ACC112 (cell line): ENCODE measurements around the gene GPR17.

Experiments used
- H2AFZ ChIP-seq: fragments of 200-600 bp; sonication (generic); one replicate; pipeline ENCODE4 v1.6.0; 2017; ENCODE audit warnings: antibody characterized with exemption, low read length; ENCODE audit not compliant: unreplicated experiment
- H3K27ac ChIP-seq: fragments of 200-600 bp; sonication (generic); 2 replicates; pipeline ENCODE4 v1.5.1; 2014; ENCODE audit warnings: low read depth, mild to moderate bottlenecking, antibody characterized with exemption, low read length, moderate library complexity
- H3K27me3 ChIP-seq: fragments of 200-600 bp; sonication (generic); 2 replicates; pipeline ENCODE4 v1.6.1; 2014; ENCODE audit warnings: mild to moderate bottlenecking, antibody characterized with exemption, low read length, moderate library complexity, mixed read lengths; ENCODE audit not compliant: insufficient read depth
- H3K36me3 ChIP-seq: fragments of 200-600 bp; sonication (generic); 2 replicates; pipeline ENCODE4 v1.6.1; 2016; ENCODE audit warnings: mild to moderate bottlenecking, antibody characterized with exemption, low read length, moderate library complexity, mixed read lengths; ENCODE audit not compliant: insufficient read depth
- H3K4me1 ChIP-seq: fragments of 200-600 bp; sonication (generic); one replicate; pipeline ENCODE4 v1.6.1; 2016; ENCODE audit warnings: low read length, mixed read lengths; ENCODE audit not compliant: insufficient read depth, unreplicated experiment, control insufficient read depth
- H3K4me3 ChIP-seq: fragments of 200-600 bp; sonication (generic); 2 replicates; pipeline ENCODE4 v1.5.1; 2014; ENCODE audit warnings: mild to moderate bottlenecking, low read depth, low read length
- H3K79me2 ChIP-seq: fragments of 200-600 bp; sonication (generic); one replicate; pipeline ENCODE4 v1.6.0; 2016; ENCODE audit warnings: low read length; ENCODE audit not compliant: control insufficient read depth, unreplicated experiment, insufficient read depth

Gene GPR17

GRCh38 chr2:127637725-127638252 lies 8.2 kb upstream of the GPR17 start:
- Histone ChIP-seq H3K27me3 (no peaks in the 10 kb centered on the region), H2AFZ (peak overlapping the region; percentile 12), H3K79me2 (no peaks in the 10 kb centered on the region), H3K36me3 (no peaks in the 10 kb centered on the region), H3K4me3 (no peak overlapping the region), H3K4me1 (peaks cover 16% of the 10 kb centered on the region), H3K27ac (peak overlapping the region; percentile 55)

DNA sequence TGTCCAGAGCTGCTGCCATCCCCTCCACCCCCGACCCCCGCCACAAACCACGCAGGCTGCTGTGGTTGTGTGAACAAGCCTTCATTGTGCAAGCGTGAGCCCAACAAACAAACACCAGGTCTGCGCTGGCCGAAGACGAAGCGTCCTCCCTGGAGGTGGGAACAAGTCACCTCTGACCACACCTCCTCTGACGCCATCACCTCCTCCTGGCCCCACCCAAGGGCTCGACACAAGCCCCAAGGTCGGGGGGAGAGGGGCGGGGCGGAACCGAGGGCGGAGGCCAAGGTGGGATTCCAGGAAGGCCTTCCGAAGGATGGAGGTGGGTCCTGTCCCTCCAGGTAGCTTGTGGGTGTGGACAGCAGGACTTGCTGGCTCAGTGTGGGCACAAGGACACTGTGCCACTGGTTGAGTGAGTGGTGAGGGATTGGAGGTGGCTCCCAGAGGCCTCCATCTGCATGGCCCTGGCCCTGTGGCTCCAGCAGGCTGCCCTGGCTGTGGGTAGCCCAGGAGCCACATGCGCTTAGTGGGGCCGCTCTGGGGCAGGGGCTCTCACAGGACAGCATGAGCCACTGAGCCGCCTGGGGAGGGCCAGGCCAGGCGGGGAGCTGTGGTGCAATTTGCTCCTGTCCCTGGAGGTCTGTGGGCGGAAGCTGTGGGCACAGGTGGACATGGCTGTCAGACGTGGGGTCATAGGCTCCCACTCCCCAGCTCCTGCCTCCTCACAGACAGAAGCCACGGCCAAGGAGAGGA lies 7.4 kb upstream of the GPR17 start:
- Histone ChIP-seq H3K27ac (peak overlapping the region; percentile 55), H3K4me3 (no peak overlapping the region), H2AFZ (peak overlapping the region; percentile 12), H3K36me3 (no peaks in the 10 kb centered on the region), H3K27me3 (no peaks in the 10 kb centered on the region), H3K4me1 (peaks cover 16% of the 10 kb centered on the region), H3K79me2 (no peaks in the 10 kb centered on the region)

DNA sequence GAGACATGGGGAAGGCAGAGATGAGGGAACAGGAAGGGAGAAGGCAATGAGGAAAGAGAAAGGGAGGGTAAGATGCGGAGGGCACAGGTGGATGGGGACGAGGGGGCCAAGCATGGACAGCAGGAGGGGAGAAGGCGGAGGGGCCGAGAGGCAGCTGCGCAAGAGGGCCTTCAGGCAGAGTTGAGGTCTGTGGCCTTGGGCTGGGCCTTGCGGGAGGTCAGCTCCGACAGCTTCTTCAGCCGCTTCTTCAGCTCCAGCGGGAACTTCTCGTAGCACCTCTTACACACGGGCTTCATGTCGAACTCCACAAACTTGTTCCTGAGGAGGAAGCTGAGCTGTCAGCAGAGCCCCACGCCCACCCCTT lies 6.9 kb upstream of the GPR17 start:
- Histone ChIP-seq H3K79me2 (no peaks in the 10 kb centered on the region), H3K27ac (no peak overlapping the region), H2AFZ (no peak overlapping the region), H3K27me3 (no peaks in the 10 kb centered on the region), H3K4me1 (peaks cover 16% of the 10 kb centered on the region), H3K4me3 (no peak overlapping the region), H3K36me3 (no peaks in the 10 kb centered on the region)

- Histone ChIP-seq H3K4me3 (no peak overlapping the region), H3K27ac (no peak overlapping the region), H2AFZ (no peak overlapping the region), H3K79me2 (no peaks in the 10 kb centered on the region), H3K36me3 (no peaks in the 10 kb centered on the region), H3K4me1 (peaks cover 16% of the 10 kb centered on the region), H3K27me3 (no peaks in the 10 kb centered on the region)
These were observed 5.6 kb upstream of the GPR17 start for GRCh38 chr2:127640082-127641072.

- H3K27ac ChIP-seq, result no peak overlapping the region
- no peaks in the 10 kb centered on the region for H3K27me3 ChIP-seq
- H2AFZ ChIP-seq, result no peak overlapping the region
- no peaks in the 10 kb centered on the region for H3K36me3 ChIP-seq
- H3K4me3 ChIP-seq, result no peak overlapping the region
- H3K4me1 ChIP-seq, result peaks cover 16% of the 10 kb centered on the region
- H3K79me2 ChIP-seq, result no peaks in the 10 kb centered on the region
These were observed 4.8 kb upstream of the GPR17 start for GRCh38 chr2:127641133-127641532.

DNA sequence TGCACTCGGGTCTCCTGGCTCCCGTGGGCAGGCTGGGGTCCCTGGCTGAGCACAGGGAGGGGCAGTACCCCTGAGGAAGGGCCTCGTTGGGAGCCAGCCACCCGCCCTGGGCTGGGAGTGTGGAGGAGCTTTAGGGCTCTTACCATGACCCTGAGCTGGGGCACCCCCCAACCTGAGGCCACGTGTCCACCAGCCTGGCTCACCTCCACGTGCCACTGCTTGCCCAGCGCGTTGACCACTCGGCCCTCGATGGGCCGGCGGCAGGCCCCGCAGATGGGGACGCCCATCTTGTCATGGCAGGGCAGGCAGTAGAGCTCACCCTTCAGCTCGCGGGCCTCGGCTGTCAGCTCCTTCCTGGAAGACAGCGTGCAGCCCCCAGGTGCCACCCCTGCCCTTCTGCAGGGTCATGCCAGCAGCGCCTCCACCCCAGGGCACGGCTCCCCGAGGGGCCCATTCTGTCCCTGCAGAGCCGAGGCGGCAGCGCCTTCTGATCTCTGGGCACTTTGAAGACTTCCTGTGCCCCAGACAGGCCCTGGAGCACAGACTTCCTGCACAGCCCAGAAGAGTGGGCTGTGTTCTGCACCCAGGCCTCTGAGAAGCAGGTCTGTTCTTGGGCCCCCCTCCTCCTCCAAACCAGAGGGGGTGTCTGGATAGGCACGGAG lies 4.0 kb upstream of the GPR17 start:
- Histone ChIP-seq H3K4me3 (no peak overlapping the region), H3K79me2 (no peaks in the 10 kb centered on the region), H3K27ac (no peak overlapping the region), H2AFZ (no peak overlapping the region), H3K27me3 (no peaks in the 10 kb centered on the region), H3K4me1 (peaks cover 23% of the 10 kb centered on the region), H3K36me3 (no peaks in the 10 kb centered on the region)

GRCh38 chr2:127642706-127643438 lies 3.1 kb upstream of the GPR17 start:
- Histone ChIP-seq H3K4me3 (no peak overlapping the region), H3K36me3 (no peaks in the 10 kb centered on the region), H3K27ac (no peak overlapping the region), H3K4me1 (peaks cover 22% of the 10 kb centered on the region), H2AFZ (no peak overlapping the region), H3K27me3 (no peaks in the 10 kb centered on the region), H3K79me2 (no peaks in the 10 kb centered on the region)

- H3K27ac ChIP-seq, result no peak overlapping the region
- H3K27me3 ChIP-seq, result no peaks in the 10 kb centered on the region
- no peaks in the 10 kb centered on the region for H3K79me2 ChIP-seq
- no peaks in the 10 kb centered on the region for H3K36me3 ChIP-seq
- no peak overlapping the region for H2AFZ ChIP-seq
- H3K4me1 ChIP-seq, result peaks cover 16% of the 10 kb centered on the region
- H3K4me3 ChIP-seq, result no peak overlapping the region
These were observed 2.4 kb upstream of the GPR17 start for GRCh38 chr2:127643439-127644065.

GRCh38 chr2:127644066-127645025 lies 1.6 kb upstream of the GPR17 start:
- no peak overlapping the region for H3K27ac ChIP-seq

More at GRCh38 chr2:127644066-127645025, 1.6 kb upstream of the GPR17 start:
- no peak overlapping the region for H2AFZ ChIP-seq
- H3K27me3 ChIP-seq, result no peaks in the 10 kb centered on the region
- H3K79me2 ChIP-seq, result no peaks in the 10 kb centered on the region
- H3K36me3 ChIP-seq, result no peaks in the 10 kb centered on the region
- H3K4me3 ChIP-seq, result no peak overlapping the region
- peaks cover 18% of the 10 kb centered on the region for H3K4me1 ChIP-seq
